MCF 10A (cell line): ENCODE data around the gene ERMP1. TPM values are rescaled to one million over a fixed set of nuclear protein-coding genes. Genes with fewer than 3 reads are reported as not detected.

Experiments used
- BruUV-seq: library from RNA; stranded (reverse); fragments of 400-500 nt; replicated peaks from 2 replicates; lab custom pipeline; 2021; lab: Mats Ljungman, UMichigan
- CTCF ChIA-PET: fragments of 300-600 bp; sonication (Branson Sonifier 250); formaldehyde crosslinking; extraction: SDS; loops from one replicate; lab custom pipeline; 2021; ENCODE audit warnings: antibody characterized with exemption, inconsistent platforms; lab: Yijun Ruan, JAX
- POLR2A ChIA-PET: fragments of 300-600, 350-650 bp; sonication (Branson Sonifier 250); formaldehyde crosslinking; extraction: SDS; loops from one replicate; lab custom pipeline; 2020; ENCODE audit warnings: antibody characterized with exemption, inconsistent platforms; lab: Yijun Ruan, JAX
- DNase-seq: peaks from one replicate; pipeline ENCODE4 v3.0.0-alpha.2; 2018; ENCODE audit not compliant: unreplicated experiment
- H3K27ac Mint-ChIP-seq: one replicate; pipeline ENCODE4 v1.8.0; 2022; ENCODE audit warnings: mild to moderate bottlenecking, low read depth, mixed read lengths; ENCODE audit not compliant: unreplicated experiment
- H3K27me3 Mint-ChIP-seq: one replicate; pipeline ENCODE4 v1.8.0; 2022; ENCODE audit warnings: mixed read lengths; ENCODE audit not compliant: insufficient read depth, unreplicated experiment
- H3K36me3 Mint-ChIP-seq: one replicate; pipeline ENCODE4 v1.8.0; 2022; ENCODE audit warnings: mild to moderate bottlenecking, moderate library complexity, mixed read lengths; ENCODE audit not compliant: insufficient read depth, unreplicated experiment
- H3K4me1 Mint-ChIP-seq: one replicate; pipeline ENCODE4 v1.8.0; 2022; ENCODE audit warnings: mixed read lengths; ENCODE audit not compliant: insufficient read depth, unreplicated experiment
- H3K4me3 Mint-ChIP-seq: one replicate; pipeline ENCODE4 v1.8.0; 2022; ENCODE audit warnings: mild to moderate bottlenecking, moderate library complexity, mixed read lengths; ENCODE audit not compliant: unreplicated experiment
- H3K9me3 Mint-ChIP-seq: one replicate; pipeline ENCODE4 v1.8.0; 2022; ENCODE audit warnings: mixed read lengths; ENCODE audit not compliant: unreplicated experiment
- CTCF ChIP-seq: fragments of 200-600 bp; IDR thresholded peaks from one replicate; pipeline ENCODE4 v1.8.0; 2022; ENCODE audit warnings: antibody characterized with exemption, mild to moderate bottlenecking; ENCODE audit not compliant: unreplicated experiment
- intact Hi-C: fragments of 100-400 bp; cut with micrococcal nuclease; formaldehyde crosslinking; loops from 2 replicates; pipeline ENCODE4 v1.14.1; 2022
- total RNA-seq: library from RNA; stranded (reverse); gene quantifications from 2 replicates; pipeline ENCODE4 v1.2.3, GENCODE V29; 2022

ERMP1 gene
- total RNA-seq, 1 experiment from 2014 or later = 17.2 TPM

GRCh38 chr9:5835808-5836207 lies 2.9 kb upstream of the ERMP1 start:
- no TSS peak for BruUV-seq
- no peak for DNase-seq
- CTCF ChIA-PET = interaction anchor here (1.1 to 1.7 kb wide), 5 partner anchors 18 to 51 kb away, joined by 3 to 6 read pairs (median 3); no protein-coding TSS in a partner anchor
- Mint-ChIP-seq H3K4me3 (no peak overlapping the region), H3K4me1 (peaks cover 28% of the 10 kb centered on the region), H3K27ac (no peak overlapping the region), H3K9me3 (no peaks in the 10 kb centered on the region), H3K27me3 (no peaks in the 10 kb centered on the region), H3K36me3 (peaks cover 4% of the 10 kb centered on the region)
- intact Hi-C loops = no loop called here
- POLR2A ChIA-PET = no interaction called here
- TF ChIP-seq CTCF = no peak

- peaks cover under 1% of the 10 kb centered on the region for H3K36me3 Mint-ChIP-seq
- no peaks in the 10 kb centered on the region for H3K27me3 Mint-ChIP-seq
- no TSS peak for BruUV-seq
- POLR2A ChIA-PET = interaction anchor here (0.5 to 3.7 kb wide), 5 partner anchors 32 to 173 kb away, joined by 3 to 37 read pairs (median 6); a partner anchor contains a TSS
- peaks cover 17% of the 10 kb centered on the region for H3K4me1 Mint-ChIP-seq
- DNase-seq = no peak
- no peak overlapping the region for H3K27ac Mint-ChIP-seq
- CTCF ChIA-PET = interaction anchor here (0.7 to 4.6 kb wide), 14 partner anchors 9 to 472 kb away, joined by 3 to 45 read pairs (median 4); no protein-coding TSS in a partner anchor
- no peaks in the 10 kb centered on the region for H3K9me3 Mint-ChIP-seq
- H3K4me3 Mint-ChIP-seq = no peak overlapping the region
- intact Hi-C loops = loop anchor here (5.0 kb wide), 1 partner anchor 43 kb away; no protein-coding TSS in a partner anchor
- no peak for TF ChIP-seq CTCF
Observed at GRCh38 chr9:5834214-5834613, 1.3 kb upstream of the ERMP1 start.

GRCh38 chr9:5832071-5832537 lies 813 bp downstream of the ERMP1 start:
- TF ChIP-seq CTCF = no peak
- intact Hi-C loops = loop anchor here (5.0 kb wide), 1 partner anchor 45 kb away; no protein-coding TSS in a partner anchor
- POLR2A ChIA-PET = interaction anchor here (1.0 to 3.7 kb wide), 12 partner anchors 10 to 927 kb away, joined by 3 to 37 read pairs (median 8); a partner anchor contains a TSS
- H3K4me1 Mint-ChIP-seq = peaks cover 10% of the 10 kb centered on the region
- H3K9me3 Mint-ChIP-seq = no peaks in the 10 kb centered on the region
- peak overlapping the region; percentile 76 for H3K4me3 Mint-ChIP-seq
- no peak overlapping the region for H3K27ac Mint-ChIP-seq
- DNase-seq = no peak
- BruUV-seq = no TSS peak
- no peaks in the 10 kb centered on the region for H3K36me3 Mint-ChIP-seq
- CTCF ChIA-PET = interaction anchor here (0.6 to 5.2 kb wide), 18 partner anchors 8 to 473 kb away, joined by 3 to 45 read pairs (median 8); no protein-coding TSS in a partner anchor
- no peaks in the 10 kb centered on the region for H3K27me3 Mint-ChIP-seq

GRCh38 chr9:5825895-5826622 lies 6.9 kb downstream of the ERMP1 start:
- no TSS peak for BruUV-seq
- H3K4me1 Mint-ChIP-seq = no peaks in the 10 kb centered on the region
- no peaks in the 10 kb centered on the region for H3K9me3 Mint-ChIP-seq
- H3K36me3 Mint-ChIP-seq = peaks cover 18% of the 10 kb centered on the region
- no peak for DNase-seq
- no peaks in the 10 kb centered on the region for H3K27me3 Mint-ChIP-seq
- no peak overlapping the region for H3K4me3 Mint-ChIP-seq
- intact Hi-C loops = no loop called here
- TF ChIP-seq CTCF = no peak
- ChIA-PET CTCF (interaction anchor here (0.6 to 2.7 kb wide), 5 partner anchors 7 to 226 kb away, joined by 3 to 8 read pairs (median 5); partner anchors contain the start of gene ERMP1), POLR2A (interaction anchor here (1.0 to 1.4 kb wide), 2 partner anchors 62 to 113 kb away, joined by 3 read pairs; no protein-coding TSS in a partner anchor)
- H3K27ac Mint-ChIP-seq = no peak overlapping the region
